ENCODE results near the gene TAL1. TPM values are rescaled to one million over a fixed set of nuclear protein-coding genes. Genes with fewer than 3 reads are reported as not detected.
A peak's percentile ranks its signal among the peaks of the same experiment; 100 is the strongest.
"Not testable (repeated sequence)": the region's sequence is repeated elsewhere in the genome, so short reads cannot be mapped to it uniquely, and the experiment has no call there.

The TAL1 gene
- total and polyA plus RNA-seq, 2 of the 13 experiments (the other 11 are each of a cell fraction or from before 2014, with no cell fraction given) = 0.05 TPM; not detected in 1

- TF ChIP-seq RBM39 (IDR thresholded peaks at IDR 0.05; ENCODE audit: low read depth, low read length, poor library complexity, severe bottlenecking) (no peak), HMG20A (CRISPR knock-in tag; IDR thresholded peaks at IDR 0.05; ENCODE audit: borderline replicate concordance) (no peak), ZNF75D (CRISPR knock-in tag; IDR thresholded peaks at IDR 0.05; ENCODE audit: borderline replicate concordance) (no peak)
Observed at GRCh38 chr1:47194311-47194710, 37.7 kb downstream of the TAL1 start (continued).

DNA sequence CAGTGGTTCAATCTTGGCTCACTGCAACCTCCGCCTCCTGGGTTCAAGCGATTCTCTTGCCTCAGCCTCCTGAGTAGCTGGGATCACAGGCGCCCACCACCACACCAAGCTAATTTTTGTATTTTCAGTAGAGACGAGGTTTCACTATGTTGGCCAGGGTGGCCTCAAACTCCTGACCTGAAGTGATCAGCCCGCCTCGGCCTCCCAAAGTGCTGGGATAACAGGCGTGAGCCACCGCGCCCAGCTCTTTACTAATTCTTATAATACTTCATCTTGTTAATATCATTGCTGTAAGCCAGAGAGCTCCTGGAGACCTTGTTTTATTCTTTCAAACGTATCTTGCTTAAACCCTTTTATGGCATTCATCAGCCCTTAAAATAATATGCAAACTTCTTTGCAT is 38.5 kb downstream of the TAL1 start:
- not testable (repeated sequence) for BruUV-seq (replicated peaks); DNase-seq (ENCODE audit: low spot score); H3K27ac ChIP-seq (ENCODE audit: extremely low read length, insufficient read depth, low read length); ATAC-seq; H3K9ac ChIP-seq (ENCODE audit: insufficient read depth, low read depth, low read length); FAIRE-seq; H3K9me3 ChIP-seq (ENCODE audit: low read length); H2AFZ ChIP-seq (ENCODE audit: low read length); H3K79me2 ChIP-seq (ENCODE audit: insufficient read depth, low read length); H4K20me1 ChIP-seq (ENCODE audit: insufficient read depth, low read length); H3K27me3 ChIP-seq (ENCODE audit: control insufficient read depth in 1 of 2, insufficient read depth in 2 of 2, low read length in 2 of 2); H3K36me3 ChIP-seq (replicated peaks in 1 of 2; ENCODE audit: control insufficient read depth in 1 of 2, insufficient read depth in 2 of 2, low read length in 2 of 2)
- Histone ChIP-seq H3K4me1 (ENCODE audit: insufficient read depth, low read length) (peaks cover 66% of the 10 kb centered on the region), H3K4me2 (ENCODE audit: low read depth, low read length) (peak overlapping the region; percentile 79), H3K4me3 (replicated peaks in 1 of 3; ENCODE audit: insufficient read depth in 1 of 3, low read depth in 2 of 3, low read length in 3 of 3) (0 out of 6 replicates have a peak overlapping the region, but pooled peaks of 1 of the 3 experiments have one; percentile 66)
- POLR2A ChIA-PET = interaction anchor here (1.4 to 8.3 kb wide), 6 partner anchors 12 to 121 kb away, joined by 3 to 168 read pairs (median 7); partner anchors contain the start of gene STIL
- in situ Hi-C loops (cut with HindIII; ENCODE audit: extremely low pct_ligation_motif_present, low pct_unique_long_range_greater_than_20kb) = loop anchor here (5.0 to 25.0 kb wide), 2 partner anchors 69 to 519 kb away; no protein-coding TSS in a partner anchor
- intact Hi-C loops (cut with micrococcal nuclease; ENCODE audit: unreplicated experiment) = loop anchor here (1.0 to 5.0 kb wide), 2 partner anchors 70 to 229 kb away; no protein-coding TSS in a partner anchor
- CTCF ChIA-PET (ENCODE audit: low intra/inter-chr PET ratio, low total read pairs) = interaction anchor here (1.6 to 3.9 kb wide), 2 partner anchors 14 to 70 kb away, joined by 10 to 28 read pairs; no protein-coding TSS in a partner anchor
- 88% methylated on average over 10 of the region's 10 CpGs for WGBS (ENCODE audit: low lambda C conversion rate)
